ENCODE results near the gene DNASE1L1.

- no peak for TF ChIP-seq CTCF (IDR thresholded peaks at IDR 0.05; ENCODE audit: insufficient read depth, low read depth, low read length)
- no peak for TF ChIP-seq EZH2 (IDR thresholded peaks at IDR 0.05; ENCODE audit: insufficient read depth, low read length)
Measured at GRCh38 chrX:154354013-154354412, 55.0 kb downstream of the DNASE1L1 start.
